Dermis microvascular lymphatic vessel endothelial cell (primary cell): ENCODE measurements around the gene ADCY2. TPM values are rescaled to one million over a fixed set of nuclear protein-coding genes. Genes with fewer than 3 reads are reported as not detected.

Experiments
- DNase-seq, 2 donors: peaks; one replicate each; pipeline versions ENCODE4 v3.0.0 to v3.0.0-alpha.2; 2010; ENCODE audit warnings: low read depth in 2 of 2
- total RNA-seq: library from RNA; depleted of rRNA; stranded (reverse); fragments of >200 nt; gene quantifications from 2 replicates; pipeline ENCODE4 v1.2.1, GENCODE V29; 2014

Gene ADCY2
- total RNA-seq, 1 donor from 2014 or later = not detected

GRCh38 chr5:7779019-7780005, 383.4 kb downstream of the ADCY2 start:
- DNase-seq = no peak

- no peak for DNase-seq
Observed at GRCh38 chr5:7781899-7782298, 386.0 kb downstream of the ADCY2 start.

- DNase-seq = no peak
Observed at GRCh38 chr5:7784683-7785380, 388.9 kb downstream of the ADCY2 start.

GRCh38 chr5:7787770-7788169, 391.8 kb downstream of the ADCY2 start:
- no peak for DNase-seq

- DNase-seq = no peak
Observed at GRCh38 chr5:7789567-7789966, 393.6 kb downstream of the ADCY2 start.

- no peak for DNase-seq
Observed at GRCh38 chr5:7793895-7794294, 398.0 kb downstream of the ADCY2 start.

- no peak for DNase-seq
Observed at GRCh38 chr5:7794311-7794710, 398.4 kb downstream of the ADCY2 start.

- DNase-seq = no peak
Observed at GRCh38 chr5:7794823-7795222, 398.9 kb downstream of the ADCY2 start.

- no peak for DNase-seq
Observed at GRCh38 chr5:7795306-7795705, 399.4 kb downstream of the ADCY2 start.

- no peak for DNase-seq
Observed at GRCh38 chr5:7801891-7802614, 406.1 kb downstream of the ADCY2 start.

GRCh38 chr5:7802855-7803254, 406.9 kb downstream of the ADCY2 start:
- no peak for DNase-seq

GRCh38 chr5:7803937-7804336, 408.0 kb downstream of the ADCY2 start:
- DNase-seq = no peak

GRCh38 chr5:7805379-7805778, 409.4 kb downstream of the ADCY2 start:
- no peak for DNase-seq

GRCh38 chr5:7808998-7809397, 413.1 kb downstream of the ADCY2 start:
- no peak for DNase-seq

GRCh38 chr5:7811715-7812114, 415.8 kb downstream of the ADCY2 start:
- DNase-seq = no peak

- DNase-seq = no peak
Observed at GRCh38 chr5:7813007-7813406, 417.1 kb downstream of the ADCY2 start.

- DNase-seq = no peak
Observed at GRCh38 chr5:7813576-7813975, 417.6 kb downstream of the ADCY2 start.

- DNase-seq = no peak
Observed at GRCh38 chr5:7814816-7815215, 418.9 kb downstream of the ADCY2 start.

GRCh38 chr5:7815892-7816534, 420.1 kb downstream of the ADCY2 start:
- DNase-seq = peak; percentile 20 to 51

- no peak for DNase-seq
Observed at GRCh38 chr5:7816535-7816901, 420.6 kb downstream of the ADCY2 start.

GRCh38 chr5:7822449-7822848, 426.5 kb downstream of the ADCY2 start:
- DNase-seq = no peak

- DNase-seq = no peak
Observed at GRCh38 chr5:7823594-7823993, 427.7 kb downstream of the ADCY2 start.
